Transverse colon (tissue), 4 donors: ENCODE results near the gene CNOT6L. TPM values are rescaled to one million over a fixed set of nuclear protein-coding genes. Genes with fewer than 3 reads are reported as not detected.

Experiments used
- DNase-seq: peaks from one replicate; pipeline ENCODE4 v3.0.0-alpha.2; 2019
- H3K27ac ChIP-seq, 4 donors: fragments of 200-600 bp; sonication (generic); 2 replicates each; pipeline ENCODE4 v1.5.1; 2016 to 2018; ENCODE audit warnings: inconsistent platforms in 4 of 4
- H3K27me3 ChIP-seq: fragments of 200-600 bp; sonication (generic); 2 replicates; pipeline ENCODE4 v1.5.1; 2017; ENCODE audit warnings: inconsistent platforms
- H3K36me3 ChIP-seq, 4 donors: fragments of 200-600 bp; sonication (generic); 2 replicates each; pipeline ENCODE4 v1.5.1; 2017 to 2019; ENCODE audit warnings: inconsistent platforms in 4 of 4
- H3K4me1 ChIP-seq, 4 donors: fragments of 200-600 bp; sonication (generic); 2 replicates each; pipeline ENCODE4 v1.5.1; 2017 to 2020; ENCODE audit warnings: inconsistent platforms in 4 of 4
- H3K4me3 ChIP-seq, 4 donors: fragments of 200-600 bp; sonication (generic); 1 replicate in 1 of 4; 2 replicates in 3 of 4; pipeline versions ENCODE4 v1.5.1 to v1.6.1; 2017 to 2019; ENCODE audit warnings: inconsistent platforms in 4 of 4
- H3K9me3 ChIP-seq, 2 donors: fragments of 200-600 bp; sonication (generic); 2 replicates each; pipeline ENCODE4 v1.5.1; 2017 to 2019; ENCODE audit warnings: inconsistent platforms in 2 of 2
- CTCF ChIP-seq, 5 experiments: fragments of 200-600 bp in 3 of 5; fragments of 450-650 bp in 2 of 5; sonication (generic) in 3 of 5; IDR thresholded peaks; 1 replicate in 2 of 5; 2 replicates in 3 of 5; pipeline ENCODE4 v1.5.1; 2016 to 2017; ENCODE audit warnings: antibody characterized with exemption in 5 of 5, inconsistent platforms in 3 of 5, mild to moderate bottlenecking in 2 of 5, moderate library complexity in 1 of 5
- EP300 ChIP-seq: sonication (generic); formaldehyde crosslinking; IDR thresholded peaks from one replicate; pipeline ENCODE4 v1.6.1; 2017; ENCODE audit warnings: antibody characterized with exemption, low read depth
- POLR2A ChIP-seq: fragments of 450-650 bp; IDR thresholded peaks from one replicate; pipeline ENCODE4 v1.6.1; 2016; ENCODE audit warnings: antibody characterized with exemption, mild to moderate bottlenecking, moderate library complexity
- POLR2AphosphoS5 ChIP-seq, 3 donors: sonication (generic); formaldehyde crosslinking; IDR thresholded peaks; one replicate each; pipeline ENCODE4 v1.6.1; 2016; ENCODE audit warnings: antibody characterized with exemption in 3 of 3
- WGBS, 2 donors: methylation state at CpG; one replicate each; pipeline ENCODE4 v1.1.5; 2018; ENCODE audit warnings: low coverage in 1 of 2; 5-methylcytosine and 5-hydroxymethylcytosine counted together
- in situ Hi-C, 4 donors: fragments of 200-750 bp; cut with MboI; loops; one replicate each; pipeline versions ENCODE4 v1.15.0 to v1.15.1; 2017; ENCODE audit warnings: low sequenced_read_pairs in 3 of 4, low pct_ligation_motif_present in 1 of 4, low pct_unique_long_range_greater_than_20kb in 1 of 4
- intact Hi-C: fragments of 100-400 bp; cut with DNase I; formaldehyde crosslinking; loops from one replicate; pipeline ENCODE4 v1.15.1; 2023; ENCODE audit warnings: low total_unique reads
- total RNA-seq, 4 donors: library from RNA; depleted of rRNA; stranded (reverse); fragments of >200 nt; gene quantifications; one replicate each; pipeline ENCODE4 v1.1.0, GENCODE V29; 2016

CNOT6L gene
- total RNA-seq, 4 donors from 2014 or later: 2.2 to 30.5 (median 14.9) TPM

- Histone ChIP-seq H3K4me1 (peaks cover 10 to 67% (median 24%) of the 10 kb centered on the region in 4 donors), H3K9me3 (no peaks in the 10 kb centered on the region), H3K27me3 (no peaks in the 10 kb centered on the region), H3K27ac (peak overlapping the region in 2 of 4 donors; percentile 28 to 52), H3K4me3 (no peak overlapping the region), H3K36me3 (no peaks in the 10 kb centered on the region)
- DNase-seq: no peak
- in situ Hi-C loops: no loop called here
- 69 to 95% methylated on average over 2 of the region's 2 CpGs for WGBS, 2 donors
- intact Hi-C loops: no loop called here
- TF ChIP-seq EP300 (no peak), POLR2A (no peak), POLR2AphosphoS5 (IDR thresholded peaks at IDR 0.05) (no peak), CTCF (IDR thresholded peaks at IDR 0.05) (no peak)
Observed at GRCh38 chr4:77800077-77800476, 19.1 kb downstream of the CNOT6L start.

- intact Hi-C loops (no loop called here), in situ Hi-C loops (no loop called here)
- TF ChIP-seq POLR2AphosphoS5 (IDR thresholded peaks at IDR 0.05): no peak
- no peak for TF ChIP-seq CTCF (IDR thresholded peaks at IDR 0.05)
- no peak for TF ChIP-seq EP300
- TF ChIP-seq POLR2A: no peak
- Histone ChIP-seq H3K9me3 (no peaks in the 10 kb centered on the region), H3K4me1 (peaks cover 10 to 64% (median 24%) of the 10 kb centered on the region in 4 donors), H3K36me3 (no peaks in the 10 kb centered on the region), H3K27me3 (no peaks in the 10 kb centered on the region), H3K27ac (no peak overlapping the region), H3K4me3 (no peak overlapping the region)
- no peak for DNase-seq
- WGBS, 2 donors: 79 to 83% methylated on average over 2 to 5 of the region's 5 CpGs
Observed at GRCh38 chr4:77798385-77798784, 20.8 kb downstream of the CNOT6L start.

GRCh38 chr4:77797239-77797638, 21.9 kb downstream of the CNOT6L start:
- Histone ChIP-seq H3K4me3 (no peak overlapping the region), H3K27ac (no peak overlapping the region), H3K27me3 (no peaks in the 10 kb centered on the region), H3K4me1 (peaks cover 10 to 60% (median 20%) of the 10 kb centered on the region in 4 donors), H3K9me3 (no peaks in the 10 kb centered on the region), H3K36me3 (no peaks in the 10 kb centered on the region)
- in situ Hi-C loops (no loop called here), intact Hi-C loops (no loop called here)
- no peak for DNase-seq
- TF ChIP-seq POLR2AphosphoS5 (IDR thresholded peaks at IDR 0.05): no peak
- TF ChIP-seq POLR2A: no peak
- no peak for TF ChIP-seq CTCF (IDR thresholded peaks at IDR 0.05)
- no peak for TF ChIP-seq EP300

GRCh38 chr4:77795326-77795725, 23.8 kb downstream of the CNOT6L start:
- Histone ChIP-seq H3K27ac (no peak overlapping the region), H3K9me3 (no peaks in the 10 kb centered on the region), H3K4me3 (no peak overlapping the region), H3K4me1 (peaks cover 0 to 51% (median 6%) of the 10 kb centered on the region in 4 donors), H3K27me3 (no peaks in the 10 kb centered on the region), H3K36me3 (no peaks in the 10 kb centered on the region)
- in situ Hi-C loops (no loop called here), intact Hi-C loops (no loop called here)
- 100% methylated on average over 1 of the region's 1 CpG; no CpG with 5 or more reads in 1 of the 2 donors for WGBS, 2 donors
- DNase-seq: no peak
- TF ChIP-seq POLR2AphosphoS5 (IDR thresholded peaks at IDR 0.05): no peak
- TF ChIP-seq POLR2A: no peak
- no peak for TF ChIP-seq CTCF (IDR thresholded peaks at IDR 0.05)
- no peak for TF ChIP-seq EP300
